GM23338 (cell line): ENCODE data around the gene SLC39A11. TPM values are rescaled to one million over a fixed set of nuclear protein-coding genes. Genes with fewer than 3 reads are reported as not detected.

ENCODE experiments used
- ATAC-seq: fragments of 200-7000 bp; cut with Tn5 transposase; 3 replicates; pipeline ENCODE4 v1.9.1; 2020
- DNase-seq: peaks from one replicate; pipeline ENCODE4 v3.0.0-alpha.2; 2015; ENCODE audit warnings: low spot score
- H2AFZ ChIP-seq: fragments of 200-600 bp; sonication (generic); 2 replicates; pipeline ENCODE4 v1.8.0; 2016; ENCODE audit warnings: antibody characterized with exemption, mild to moderate bottlenecking, moderate library complexity
- H3F3A ChIP-seq: fragments of 200-600 bp; sonication (generic); replicated peaks from 2 replicates; pipeline ENCODE4 v1.8.0; 2017; ENCODE audit warnings: antibody characterized with exemption, mixed run types, low read depth
- H3K27ac ChIP-seq: fragments of 200-600 bp; sonication (generic); 2 replicates; pipeline ENCODE4 v1.6.1; 2016; ENCODE audit warnings: low read depth
- H3K27me3 ChIP-seq: fragments of 200-600 bp; sonication (generic); 2 replicates; pipeline ENCODE4 v1.8.0; 2016; ENCODE audit warnings: mild to moderate bottlenecking, mixed run types, moderate library complexity; ENCODE audit not compliant: insufficient read depth
- H3K36me3 ChIP-seq: fragments of 200-600 bp; sonication (generic); 2 replicates; pipeline ENCODE4 v1.8.0; 2016; ENCODE audit warnings: mild to moderate bottlenecking; ENCODE audit not compliant: insufficient read depth
- H3K4me1 ChIP-seq: fragments of 200-600 bp; sonication (generic); 2 replicates; pipeline ENCODE4 v1.8.0; 2016; ENCODE audit warnings: mild to moderate bottlenecking, moderate library complexity; ENCODE audit not compliant: insufficient read depth
- H3K4me2 ChIP-seq: fragments of 200-600 bp; sonication (generic); 2 replicates; pipeline ENCODE4 v1.7.1; 2017; ENCODE audit warnings: mixed run types
- H3K4me3 ChIP-seq: fragments of 200-600 bp; sonication (generic); 2 replicates; pipeline ENCODE4 v1.6.1; 2016; ENCODE audit warnings: mixed run types
- H3K79me2 ChIP-seq: fragments of 200-600 bp; sonication (generic); replicated peaks from 2 replicates; pipeline ENCODE4 v1.8.0; 2017; ENCODE audit warnings: mild to moderate bottlenecking; ENCODE audit not compliant: insufficient read depth
- H3K9me2 ChIP-seq: fragments of 200-600 bp; sonication (generic); 2 replicates; pipeline ENCODE4 v1.8.0; 2017; ENCODE audit not compliant: insufficient read depth
- H4K20me1 ChIP-seq: fragments of 200-600 bp; sonication (generic); replicated peaks from 2 replicates; pipeline ENCODE4 v1.8.0; 2017; ENCODE audit warnings: mild to moderate bottlenecking; ENCODE audit not compliant: insufficient read depth
- H3K27ac Mint-ChIP-seq: 2 replicates; pipeline ENCODE4 v1.8.0; 2020; ENCODE audit warnings: inconsistent platforms, mild to moderate bottlenecking, moderate library complexity, mixed read lengths
- H3K27me3 Mint-ChIP-seq: 3 replicates; pipeline ENCODE4 v1.8.0; 2022; ENCODE audit warnings: low read depth, mild to moderate bottlenecking, moderate library complexity, mixed read lengths, inconsistent platforms; ENCODE audit not compliant: insufficient read depth, poor library complexity
- H3K36me3 Mint-ChIP-seq: 3 replicates; pipeline ENCODE4 v1.8.0; 2021; ENCODE audit warnings: low read depth, mild to moderate bottlenecking, inconsistent platforms, moderate library complexity, mixed read lengths
- H3K4me1 Mint-ChIP-seq: 3 replicates; pipeline ENCODE4 v1.8.0; 2020; ENCODE audit warnings: mild to moderate bottlenecking, inconsistent platforms, mixed read lengths
- H3K4me3 Mint-ChIP-seq: 3 replicates; pipeline ENCODE4 v1.8.0; 2021; ENCODE audit warnings: moderate library complexity, mild to moderate bottlenecking, inconsistent platforms, mixed read lengths
- H3K9me3 Mint-ChIP-seq: 3 replicates; pipeline ENCODE4 v1.8.0; 2020; ENCODE audit warnings: moderate library complexity, mild to moderate bottlenecking, inconsistent platforms, mixed read lengths
- EZH2phosphoT487 ChIP-seq: fragments of 200-600 bp; sonication (generic); IDR thresholded peaks from one replicate; pipeline ENCODE4 v1.8.1; 2018; ENCODE audit warnings: antibody characterized with exemption; ENCODE audit not compliant: unreplicated experiment
- NANOG ChIP-seq: IDR thresholded peaks from 2 replicates; pipeline ENCODE4 v1.6.1; 2016; ENCODE audit warnings: antibody characterized with exemption, borderline replicate concordance
- ZNF114 ChIP-seq: fragments of 250-450 bp; sonication (Bioruptor Pico); IDR thresholded peaks from 2 replicates; pipeline ENCODE4 v1.5.0; 2020; ENCODE audit warnings: mild to moderate bottlenecking, moderate library complexity
- polyA plus RNA-seq: library from polyadenylated mRNA; unstranded; fragments of >200 nt; fragmentation: Nextera tagmentation; extraction: Ambion mirVana; gene quantifications from 2 replicates; pipeline ENCODE4 v1.2.1, GENCODE V29; 2016
- total RNA-seq: library from RNA; depleted of rRNA; stranded (reverse); fragments of >200 nt; shearing (Covaris generic); gene quantifications from 2 replicates; pipeline ENCODE4 v1.2.3, GENCODE V29; 2014
- TF ChIP-seq, protein P1 (sequence below): fragments of 250-450 bp; sonication (Bioruptor Pico); IDR thresholded peaks from 2 replicates; pipeline ENCODE4 v1.5.0; 2020; ENCODE audit warnings: mild to moderate bottlenecking, moderate library complexity
- TF ChIP-seq, protein P2 (sequence below), 2 experiments: fragments of 200-600 bp in 1 of 2; sonication (generic) in 1 of 2; conservative IDR thresholded peaks; 2 replicates each; pipeline versions ENCODE4 v1.5.1 to v1.6.1; 2016 to 2017; ENCODE audit warnings: antibody characterized with exemption in 2 of 2, low read depth in 2 of 2, mild to moderate bottlenecking in 2 of 2, moderate library complexity in 1 of 2

SLC39A11 gene
- total and polyA plus RNA-seq, 2 experiments from 2014 or later, result 10.8 to 18.1 TPM

DNA sequence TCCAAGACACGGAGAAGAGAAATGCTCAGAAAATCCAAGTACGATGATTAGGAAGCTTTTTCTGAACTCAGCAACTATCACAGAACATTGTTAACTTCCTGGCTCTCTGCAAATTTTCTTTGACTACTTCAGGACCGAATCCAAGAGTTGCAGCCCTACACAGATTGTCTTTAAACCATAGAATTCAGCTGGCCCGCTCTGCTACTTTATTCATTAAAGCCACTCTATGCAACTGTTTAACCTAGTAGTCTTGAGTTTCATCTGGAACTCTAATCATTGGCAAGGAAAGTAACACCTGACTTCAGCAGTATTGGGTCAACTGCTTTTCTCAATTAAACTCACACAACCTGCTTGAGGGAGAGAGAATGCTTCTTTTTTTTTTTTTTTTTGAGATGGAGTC lies 210.1 kb downstream of the SLC39A11 start:
- Mint-ChIP-seq H3K36me3 (peaks cover 17% of the 10 kb centered on the region; the same call in 2 of the 3 replicates), H3K4me3 (no peak overlapping the region), H3K9me3 (peaks cover 26% of the 10 kb centered on the region), H3K27ac (no peak overlapping the region), H3K4me1 (no peaks in the 10 kb centered on the region), H3K27me3 (no peaks in the 10 kb centered on the region)
- Histone ChIP-seq H3K79me2 (no peaks in the 10 kb centered on the region), H4K20me1 (no peaks in the 10 kb centered on the region), H3K4me3 (no peak overlapping the region), H3K4me1 (no peaks in the 10 kb centered on the region), H3K9me2 (0 out of 2 replicates have a peak, but pooled peaks cover 9% of the 10 kb centered on the region), H2AFZ (no peak overlapping the region), H3K27me3 (no peaks in the 10 kb centered on the region), H3K27ac (no peak overlapping the region), H3F3A (no peaks in the 10 kb centered on the region), H3K36me3 (0 out of 2 replicates have a peak, but pooled peaks cover 4% of the 10 kb centered on the region), H3K4me2 (no peak overlapping the region)
- DNase-seq (no peak), ATAC-seq (no peak)
- TF ChIP-seq NANOG, result no peak
- TF ChIP-seq, protein P1, sequence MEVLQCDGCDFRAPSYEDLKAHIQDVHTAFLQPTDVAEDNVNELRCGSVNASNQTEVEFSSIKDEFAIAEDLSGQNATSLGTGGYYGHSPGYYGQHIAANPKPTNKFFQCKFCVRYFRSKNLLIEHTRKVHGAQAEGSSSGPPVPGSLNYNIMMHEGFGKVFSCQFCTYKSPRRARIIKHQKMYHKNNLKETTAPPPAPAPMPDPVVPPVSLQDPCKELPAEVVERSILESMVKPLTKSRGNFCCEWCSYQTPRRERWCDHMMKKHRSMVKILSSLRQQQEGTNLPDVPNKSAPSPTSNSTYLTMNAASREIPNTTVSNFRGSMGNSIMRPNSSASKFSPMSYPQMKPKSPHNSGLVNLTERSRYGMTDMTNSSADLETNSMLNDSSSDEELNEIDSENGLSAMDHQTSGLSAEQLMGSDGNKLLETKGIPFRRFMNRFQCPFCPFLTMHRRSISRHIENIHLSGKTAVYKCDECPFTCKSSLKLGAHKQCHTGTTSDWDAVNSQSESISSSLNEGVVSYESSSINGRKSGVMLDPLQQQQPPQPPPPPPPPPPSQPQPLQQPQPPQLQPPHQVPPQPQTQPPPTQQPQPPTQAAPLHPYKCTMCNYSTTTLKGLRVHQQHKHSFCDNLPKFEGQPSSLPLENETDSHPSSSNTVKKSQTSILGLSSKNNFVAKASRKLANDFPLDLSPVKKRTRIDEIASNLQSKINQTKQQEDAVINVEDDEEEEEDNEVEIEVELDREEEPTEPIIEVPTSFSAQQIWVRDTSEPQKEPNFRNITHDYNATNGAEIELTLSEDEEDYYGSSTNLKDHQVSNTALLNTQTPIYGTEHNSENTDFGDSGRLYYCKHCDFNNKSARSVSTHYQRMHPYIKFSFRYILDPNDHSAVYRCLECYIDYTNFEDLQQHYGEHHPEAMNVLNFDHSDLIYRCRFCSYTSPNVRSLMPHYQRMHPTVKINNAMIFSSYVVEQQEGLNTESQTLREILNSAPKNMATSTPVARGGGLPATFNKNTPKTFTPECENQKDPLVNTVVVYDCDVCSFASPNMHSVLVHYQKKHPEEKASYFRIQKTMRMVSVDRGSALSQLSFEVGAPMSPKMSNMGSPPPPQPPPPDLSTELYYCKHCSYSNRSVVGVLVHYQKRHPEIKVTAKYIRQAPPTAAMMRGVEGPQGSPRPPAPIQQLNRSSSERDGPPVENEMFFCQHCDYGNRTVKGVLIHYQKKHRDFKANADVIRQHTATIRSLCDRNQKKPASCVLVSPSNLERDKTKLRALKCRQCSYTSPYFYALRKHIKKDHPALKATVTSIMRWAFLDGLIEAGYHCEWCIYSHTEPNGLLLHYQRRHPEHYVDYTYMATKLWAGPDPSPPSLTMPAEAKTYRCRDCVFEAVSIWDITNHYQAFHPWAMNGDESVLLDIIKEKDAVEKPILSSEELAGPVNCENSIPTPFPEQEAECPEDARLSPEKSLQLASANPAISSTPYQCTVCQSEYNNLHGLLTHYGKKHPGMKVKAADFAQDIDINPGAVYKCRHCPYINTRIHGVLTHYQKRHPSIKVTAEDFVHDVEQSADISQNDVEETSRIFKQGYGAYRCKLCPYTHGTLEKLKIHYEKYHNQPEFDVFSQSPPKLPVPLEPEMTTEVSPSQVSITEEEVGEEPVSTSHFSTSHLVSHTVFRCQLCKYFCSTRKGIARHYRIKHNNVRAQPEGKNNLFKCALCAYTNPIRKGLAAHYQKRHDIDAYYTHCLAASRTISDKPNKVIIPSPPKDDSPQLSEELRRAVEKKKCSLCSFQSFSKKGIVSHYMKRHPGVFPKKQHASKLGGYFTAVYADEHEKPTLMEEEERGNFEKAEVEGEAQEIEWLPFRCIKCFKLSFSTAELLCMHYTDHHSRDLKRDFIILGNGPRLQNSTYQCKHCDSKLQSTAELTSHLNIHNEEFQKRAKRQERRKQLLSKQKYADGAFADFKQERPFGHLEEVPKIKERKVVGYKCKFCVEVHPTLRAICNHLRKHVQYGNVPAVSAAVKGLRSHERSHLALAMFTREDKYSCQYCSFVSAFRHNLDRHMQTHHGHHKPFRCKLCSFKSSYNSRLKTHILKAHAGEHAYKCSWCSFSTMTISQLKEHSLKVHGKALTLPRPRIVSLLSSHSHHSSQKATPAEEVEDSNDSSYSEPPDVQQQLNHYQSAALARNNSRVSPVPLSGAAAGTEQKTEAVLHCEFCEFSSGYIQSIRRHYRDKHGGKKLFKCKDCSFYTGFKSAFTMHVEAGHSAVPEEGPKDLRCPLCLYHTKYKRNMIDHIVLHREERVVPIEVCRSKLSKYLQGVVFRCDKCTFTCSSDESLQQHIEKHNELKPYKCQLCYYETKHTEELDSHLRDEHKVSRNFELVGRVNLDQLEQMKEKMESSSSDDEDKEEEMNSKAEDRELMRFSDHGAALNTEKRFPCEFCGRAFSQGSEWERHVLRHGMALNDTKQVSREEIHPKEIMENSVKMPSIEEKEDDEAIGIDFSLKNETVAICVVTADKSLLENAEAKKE (CRISPR knock-in tag), result no peak

DNA sequence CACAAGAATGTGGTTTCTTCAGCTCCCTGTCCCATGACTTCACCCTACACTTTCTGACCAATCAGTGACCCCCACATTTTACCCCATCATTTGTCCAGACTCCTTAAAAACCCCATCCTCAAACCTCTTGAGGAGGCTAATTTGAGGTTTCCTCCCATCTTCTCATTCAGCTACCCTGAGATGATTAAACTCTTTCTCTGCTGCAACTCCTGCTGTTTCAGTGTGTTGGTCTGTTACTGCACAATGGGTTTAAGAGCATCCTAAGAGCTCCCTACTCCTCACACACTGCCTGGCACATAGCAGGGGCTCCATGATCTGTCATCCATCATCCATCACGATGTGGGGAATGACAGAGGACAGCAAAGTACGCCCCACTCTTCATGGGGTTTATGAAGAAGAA lies 212.6 kb downstream of the SLC39A11 start:
- no peaks in the 10 kb centered on the region for H3F3A ChIP-seq
- H3K4me1 ChIP-seq, result no peaks in the 10 kb centered on the region
- Mint-ChIP-seq H3K27ac (no peak overlapping the region), H3K9me3 (peaks cover 43% of the 10 kb centered on the region), H3K36me3 (peaks cover 26% of the 10 kb centered on the region; the same call in 2 of the 3 replicates), H3K27me3 (no peaks in the 10 kb centered on the region), H3K4me3 (no peak overlapping the region), H3K4me1 (no peaks in the 10 kb centered on the region)
- H3K36me3 ChIP-seq, result 0 out of 2 replicates have a peak, but pooled peaks cover 4% of the 10 kb centered on the region
- no peaks in the 10 kb centered on the region for H3K27me3 ChIP-seq
- H2AFZ ChIP-seq, result no peak overlapping the region
- H3K4me3 ChIP-seq, result no peak overlapping the region
- DNase-seq (no peak), ATAC-seq (no peak)
- H3K27ac ChIP-seq, result no peak overlapping the region
- H3K4me2 ChIP-seq, result no peak overlapping the region
- H3K79me2 ChIP-seq, result no peaks in the 10 kb centered on the region
- H4K20me1 ChIP-seq, result no peaks in the 10 kb centered on the region
- TF ChIP-seq, protein P2, sequence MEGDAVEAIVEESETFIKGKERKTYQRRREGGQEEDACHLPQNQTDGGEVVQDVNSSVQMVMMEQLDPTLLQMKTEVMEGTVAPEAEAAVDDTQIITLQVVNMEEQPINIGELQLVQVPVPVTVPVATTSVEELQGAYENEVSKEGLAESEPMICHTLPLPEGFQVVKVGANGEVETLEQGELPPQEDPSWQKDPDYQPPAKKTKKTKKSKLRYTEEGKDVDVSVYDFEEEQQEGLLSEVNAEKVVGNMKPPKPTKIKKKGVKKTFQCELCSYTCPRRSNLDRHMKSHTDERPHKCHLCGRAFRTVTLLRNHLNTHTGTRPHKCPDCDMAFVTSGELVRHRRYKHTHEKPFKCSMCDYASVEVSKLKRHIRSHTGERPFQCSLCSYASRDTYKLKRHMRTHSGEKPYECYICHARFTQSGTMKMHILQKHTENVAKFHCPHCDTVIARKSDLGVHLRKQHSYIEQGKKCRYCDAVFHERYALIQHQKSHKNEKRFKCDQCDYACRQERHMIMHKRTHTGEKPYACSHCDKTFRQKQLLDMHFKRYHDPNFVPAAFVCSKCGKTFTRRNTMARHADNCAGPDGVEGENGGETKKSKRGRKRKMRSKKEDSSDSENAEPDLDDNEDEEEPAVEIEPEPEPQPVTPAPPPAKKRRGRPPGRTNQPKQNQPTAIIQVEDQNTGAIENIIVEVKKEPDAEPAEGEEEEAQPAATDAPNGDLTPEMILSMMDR (conservative IDR thresholded peaks at IDR 0.05; ENCODE audit: low read depth in 2 of 2), result no peak
- TF ChIP-seq EZH2phosphoT487 (no peak), ZNF114 (no peak)
- peaks cover 3% of the 10 kb centered on the region; the same call in 1 of the 2 replicates for H3K9me2 ChIP-seq
